T-helper 1 cell treated with Interleukin-12 subunit alpha and Interleukin-12 subunit beta and Interleukin-4 antibody, amounts not matched to agents 30 μg/mL and 1 μg/mL, for 36 hours (primary cell): ENCODE results near the gene OIT3.
"Not testable (repeated sequence)": the region's sequence is repeated elsewhere in the genome, so short reads cannot be mapped to it uniquely, and the experiment has no call there.

Experiments used
- H3K27ac Mint-ChIP-seq: one replicate; pipeline ENCODE4 v1.8.0; 2021; ENCODE audit warnings: mild to moderate bottlenecking, mixed read lengths
- H3K27me3 Mint-ChIP-seq: one replicate; pipeline ENCODE4 v1.8.0; 2021; ENCODE audit warnings: low read depth, mixed read lengths
- H3K36me3 Mint-ChIP-seq: one replicate; pipeline ENCODE4 v1.8.0; 2021; ENCODE audit warnings: low read depth, mixed read lengths
- H3K4me1 Mint-ChIP-seq: one replicate; pipeline ENCODE4 v1.8.0; 2021; ENCODE audit warnings: low read depth, mixed read lengths
- H3K4me3 Mint-ChIP-seq: one replicate; pipeline ENCODE4 v1.8.0; 2021; ENCODE audit warnings: mild to moderate bottlenecking, moderate library complexity, mixed read lengths
- H3K9me3 Mint-ChIP-seq: one replicate; pipeline ENCODE4 v1.8.0; 2021; ENCODE audit warnings: mixed read lengths

Gene OIT3

DNA sequence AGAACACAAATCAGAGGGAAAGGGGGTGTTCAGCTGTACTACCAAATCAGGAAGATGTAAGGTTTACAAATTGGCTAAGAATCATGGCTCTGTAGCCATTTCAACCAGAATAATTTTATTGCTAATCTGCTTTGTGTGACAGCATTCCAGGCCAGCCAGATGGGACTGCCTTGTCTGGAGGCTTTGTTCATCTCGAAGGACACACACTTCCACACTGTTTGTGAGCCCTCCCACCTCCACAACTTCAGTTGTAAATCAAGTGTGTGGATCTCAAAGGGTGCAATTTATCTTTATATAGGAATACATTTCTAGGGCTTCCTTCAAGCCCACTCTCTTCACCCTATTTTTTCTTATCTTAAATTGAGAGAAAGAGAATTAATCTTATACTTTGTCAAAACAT lies 6.9 kb upstream of the OIT3 start:
- H3K36me3 Mint-ChIP-seq: peaks cover 12% of the 10 kb centered on the region
- H3K4me3 Mint-ChIP-seq: no peak overlapping the region
- H3K27me3 Mint-ChIP-seq: no peaks in the 10 kb centered on the region
- H3K4me1 Mint-ChIP-seq: peaks cover 8% of the 10 kb centered on the region
- no peak overlapping the region for H3K27ac Mint-ChIP-seq
- no peaks in the 10 kb centered on the region for H3K9me3 Mint-ChIP-seq

DNA sequence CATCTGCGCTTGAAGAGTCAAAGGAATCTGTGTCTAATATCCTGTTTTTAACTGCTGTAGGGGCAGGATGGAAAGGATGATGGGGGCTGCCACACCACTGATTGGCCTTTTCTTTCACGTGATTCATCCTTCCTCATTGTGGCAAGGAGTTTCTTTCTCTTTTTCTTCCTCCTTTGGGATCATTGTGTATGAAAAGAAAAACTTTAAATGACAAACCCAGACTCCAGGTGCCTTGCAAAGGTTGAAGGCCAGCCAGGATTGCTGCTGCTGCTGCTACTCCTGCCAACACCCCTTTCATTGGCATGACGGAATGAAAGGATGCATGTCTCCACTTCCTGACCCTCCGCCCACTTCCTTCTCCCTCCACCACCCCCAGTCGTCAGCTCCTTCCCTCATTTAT lies 6.5 kb upstream of the OIT3 start:
- Mint-ChIP-seq H3K27me3 (no peaks in the 10 kb centered on the region), H3K4me1 (peaks cover 8% of the 10 kb centered on the region), H3K9me3 (no peaks in the 10 kb centered on the region), H3K4me3 (no peak overlapping the region), H3K27ac (no peak overlapping the region), H3K36me3 (peaks cover 12% of the 10 kb centered on the region)

DNA sequence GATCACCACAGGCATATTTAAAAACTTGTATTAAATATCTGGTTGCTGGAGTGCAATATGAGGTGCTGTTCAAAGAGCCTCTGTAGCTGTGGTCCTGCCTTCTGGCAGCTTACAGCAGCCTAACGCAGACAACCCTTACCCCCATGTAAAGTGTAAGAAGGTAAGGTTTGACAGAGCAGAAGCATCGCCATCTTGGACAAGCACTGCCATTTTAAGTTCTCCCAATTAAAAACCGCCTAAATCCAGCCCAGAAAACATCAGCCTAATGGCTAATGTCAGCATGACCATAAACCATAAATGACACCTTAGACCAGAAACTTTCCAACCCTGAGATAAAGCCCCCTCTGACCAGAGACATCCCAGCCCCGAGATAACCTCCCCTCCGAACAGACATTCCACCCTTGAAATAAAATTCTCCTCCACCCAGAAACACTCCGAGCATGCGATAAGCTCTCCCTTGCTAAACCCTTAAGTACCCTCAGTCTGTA lies 5.3 kb upstream of the OIT3 start:
- no peak overlapping the region for H3K4me3 Mint-ChIP-seq
- no peaks in the 10 kb centered on the region for H3K9me3 Mint-ChIP-seq
- H3K4me1 Mint-ChIP-seq: peaks cover 8% of the 10 kb centered on the region
- no peaks in the 10 kb centered on the region for H3K27me3 Mint-ChIP-seq
- no peak overlapping the region for H3K27ac Mint-ChIP-seq
- peaks cover 12% of the 10 kb centered on the region for H3K36me3 Mint-ChIP-seq

DNA sequence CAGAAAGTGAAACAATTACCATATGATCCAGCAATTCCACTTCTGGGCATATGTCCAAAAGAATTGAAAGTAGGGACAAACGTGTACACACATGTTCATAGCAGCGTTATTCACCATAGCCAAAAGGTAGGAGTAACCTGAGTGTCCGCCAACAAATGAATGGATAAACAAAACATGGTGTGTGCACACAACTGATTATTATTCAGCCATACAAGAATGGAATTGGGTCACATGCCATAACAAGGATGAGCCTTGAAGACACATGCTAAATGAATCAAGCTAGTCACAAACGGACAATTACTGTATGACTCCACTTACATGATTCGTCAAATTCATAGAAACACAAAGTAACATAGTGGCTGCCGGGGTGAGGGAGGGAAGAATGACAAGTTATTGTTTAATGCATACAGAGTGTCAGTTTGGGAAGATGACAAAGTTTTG lies 4.1 kb upstream of the OIT3 start:
- Mint-ChIP-seq H3K9me3 (no peaks in the 10 kb centered on the region), H3K4me1 (peaks cover 8% of the 10 kb centered on the region), H3K27me3 (peaks cover 4% of the 10 kb centered on the region), H3K27ac (no peak overlapping the region), H3K4me3 (no peak overlapping the region), H3K36me3 (peaks cover 10% of the 10 kb centered on the region)

DNA sequence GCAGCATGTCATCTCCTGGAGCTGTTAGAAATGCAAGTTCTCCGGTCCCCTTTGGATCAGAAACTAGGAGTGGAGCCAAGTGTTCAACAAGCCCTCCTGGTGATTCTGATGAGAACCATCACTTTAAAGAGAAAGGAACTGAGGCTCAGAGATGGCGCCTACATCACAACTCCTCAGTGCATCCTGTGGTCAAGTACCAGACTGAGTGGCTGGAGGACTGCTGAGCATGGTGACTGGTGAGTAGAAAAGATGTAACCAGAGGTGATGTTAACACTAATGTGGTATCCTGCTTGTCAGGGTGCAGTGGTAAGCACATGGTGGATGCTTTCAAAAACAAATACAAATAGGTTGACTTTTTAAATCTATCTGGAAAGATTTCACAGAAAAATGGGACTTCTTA lies 3.5 kb upstream of the OIT3 start:
- H3K36me3 Mint-ChIP-seq: peaks cover 10% of the 10 kb centered on the region
- peaks cover 8% of the 10 kb centered on the region for H3K4me1 Mint-ChIP-seq
- no peaks in the 10 kb centered on the region for H3K9me3 Mint-ChIP-seq
- no peak overlapping the region for H3K4me3 Mint-ChIP-seq
- H3K27ac Mint-ChIP-seq: no peak overlapping the region
- H3K27me3 Mint-ChIP-seq: peaks cover 6% of the 10 kb centered on the region

DNA sequence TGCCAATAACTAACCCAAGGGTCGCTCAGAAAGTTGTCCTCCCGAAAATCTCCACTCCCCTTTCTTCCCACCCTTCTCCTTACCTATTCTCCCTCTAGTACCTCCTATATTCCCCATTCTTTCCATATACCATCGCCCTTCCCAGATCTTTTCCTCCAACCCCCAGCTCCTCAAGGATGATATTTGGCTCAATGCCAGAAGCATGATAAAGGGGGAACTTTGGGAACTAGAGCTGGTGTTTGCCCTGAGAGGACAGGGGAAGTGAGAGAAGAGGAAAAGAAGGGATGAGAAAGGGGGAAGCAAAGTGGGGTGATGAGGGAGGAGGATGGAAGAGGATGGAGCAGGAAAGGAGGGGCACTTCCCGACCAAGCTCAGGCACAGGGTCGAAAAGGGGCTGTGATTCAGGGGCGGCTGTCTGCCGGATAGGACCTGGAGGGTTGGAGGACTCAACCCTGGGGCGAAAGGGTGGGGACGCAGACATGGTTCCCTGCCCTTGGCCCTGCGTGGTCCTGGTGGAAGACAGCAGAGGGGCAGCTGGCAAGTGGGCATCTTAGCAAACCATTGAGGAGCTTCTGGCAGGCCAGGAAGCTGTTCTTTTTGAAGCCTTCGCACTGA lies 1.8 kb downstream of the OIT3 start:
- no peak overlapping the region for H3K27ac Mint-ChIP-seq
- no peaks in the 10 kb centered on the region for H3K9me3 Mint-ChIP-seq
- no peak overlapping the region for H3K4me3 Mint-ChIP-seq
- peaks cover 9% of the 10 kb centered on the region for H3K27me3 Mint-ChIP-seq
- H3K36me3 Mint-ChIP-seq: no peaks in the 10 kb centered on the region
- H3K4me1 Mint-ChIP-seq: no peaks in the 10 kb centered on the region

DNA sequence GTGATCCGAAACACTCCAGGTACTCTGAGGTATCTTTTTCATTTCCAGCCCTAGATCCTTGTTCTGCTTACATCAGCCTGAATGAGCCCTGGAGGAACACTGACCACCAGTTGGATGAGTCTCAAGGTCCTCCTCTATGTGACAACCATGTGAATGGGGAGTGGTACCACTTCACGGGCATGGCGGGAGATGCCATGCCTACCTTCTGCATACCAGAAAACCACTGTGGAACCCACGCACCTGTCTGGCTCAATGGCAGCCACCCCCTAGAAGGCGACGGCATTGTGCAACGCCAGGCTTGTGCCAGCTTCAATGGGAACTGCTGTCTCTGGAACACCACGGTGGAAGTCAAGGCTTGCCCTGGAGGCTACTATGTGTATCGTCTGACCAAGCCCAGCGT lies 5.1 kb downstream of the OIT3 start:
- H3K4me1 Mint-ChIP-seq: no peaks in the 10 kb centered on the region
- no peak overlapping the region for H3K4me3 Mint-ChIP-seq
- no peaks in the 10 kb centered on the region for H3K9me3 Mint-ChIP-seq
- no peaks in the 10 kb centered on the region for H3K36me3 Mint-ChIP-seq
- H3K27ac Mint-ChIP-seq: no peak overlapping the region
- H3K27me3 Mint-ChIP-seq: peaks cover 9% of the 10 kb centered on the region

DNA sequence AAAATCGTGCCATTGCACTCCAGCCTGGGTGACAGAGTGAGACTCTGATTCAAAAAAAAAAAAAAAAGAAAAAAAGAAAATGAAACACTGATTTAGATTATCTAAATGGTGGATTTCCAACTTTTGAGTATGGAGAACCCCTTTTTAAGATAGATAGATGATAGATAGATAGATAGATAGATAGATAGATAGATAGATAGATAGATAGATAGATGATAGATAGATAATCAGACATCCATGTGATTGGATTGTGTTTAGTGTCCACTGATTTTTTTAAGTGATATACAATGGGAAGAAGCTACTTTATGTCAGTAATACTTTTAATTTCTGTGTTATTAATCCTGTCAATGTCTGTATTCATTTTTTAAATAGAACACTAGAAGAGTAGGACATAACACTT lies 6.0 kb downstream of the OIT3 start:
- Mint-ChIP-seq H3K4me3 (no peak overlapping the region), H3K27me3 (peaks cover 5% of the 10 kb centered on the region), H3K36me3 (no peaks in the 10 kb centered on the region), H3K4me1 (no peaks in the 10 kb centered on the region), H3K27ac (no peak overlapping the region), H3K9me3 (no peaks in the 10 kb centered on the region)

DNA sequence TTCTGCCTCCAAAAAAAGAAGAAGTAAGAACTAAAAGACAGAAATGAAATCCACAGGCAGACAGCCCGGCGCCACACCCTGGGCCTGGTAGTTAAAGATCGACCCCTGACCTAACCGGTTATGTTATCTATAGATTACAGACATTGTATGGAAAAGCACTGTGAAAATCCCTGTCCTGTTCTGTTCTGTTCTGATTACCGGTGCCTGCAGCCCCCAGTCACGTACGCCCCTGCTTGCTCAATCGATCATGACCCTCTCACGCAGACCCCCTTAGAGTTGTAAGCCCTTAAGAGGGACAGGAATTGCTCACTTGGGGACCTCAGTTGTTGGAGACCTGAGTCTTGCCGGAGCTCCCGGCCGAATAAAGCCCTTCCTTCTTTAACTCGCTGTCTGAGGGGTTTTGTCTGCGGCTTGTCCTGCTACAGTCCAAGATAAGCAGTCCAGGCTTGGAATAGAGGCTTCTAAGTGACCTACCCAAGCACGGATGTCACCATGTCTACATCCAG lies 10.5 kb downstream of the OIT3 start:
- not testable (repeated sequence) for H3K4me1 Mint-ChIP-seq, H3K36me3 Mint-ChIP-seq, H3K4me3 Mint-ChIP-seq, H3K9me3 Mint-ChIP-seq, H3K27me3 Mint-ChIP-seq, H3K27ac Mint-ChIP-seq

DNA sequence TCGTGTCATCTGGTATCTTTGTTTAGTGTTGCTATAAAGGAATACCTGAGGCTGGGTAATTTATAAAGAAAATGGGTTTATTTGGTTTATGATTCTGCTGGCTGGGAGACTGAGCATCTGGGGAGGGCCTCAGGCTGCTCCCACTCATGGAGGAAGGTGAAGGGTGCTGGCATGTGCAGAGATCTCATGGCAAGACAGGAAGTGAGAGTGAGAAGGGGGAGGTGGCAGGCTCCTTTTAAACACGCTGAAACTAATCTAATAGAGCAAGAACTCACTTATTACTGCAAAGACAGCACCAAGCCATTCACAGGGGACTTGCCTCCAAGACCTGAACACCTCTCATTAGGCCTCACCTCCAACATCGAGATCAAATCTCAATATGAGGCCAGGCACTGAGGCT lies 11.3 kb downstream of the OIT3 start:
- Mint-ChIP-seq H3K36me3 (no peaks in the 10 kb centered on the region), H3K9me3 (no peaks in the 10 kb centered on the region), H3K27me3 (no peaks in the 10 kb centered on the region), H3K4me1 (no peaks in the 10 kb centered on the region), H3K4me3 (no peak overlapping the region), H3K27ac (no peak overlapping the region)

DNA sequence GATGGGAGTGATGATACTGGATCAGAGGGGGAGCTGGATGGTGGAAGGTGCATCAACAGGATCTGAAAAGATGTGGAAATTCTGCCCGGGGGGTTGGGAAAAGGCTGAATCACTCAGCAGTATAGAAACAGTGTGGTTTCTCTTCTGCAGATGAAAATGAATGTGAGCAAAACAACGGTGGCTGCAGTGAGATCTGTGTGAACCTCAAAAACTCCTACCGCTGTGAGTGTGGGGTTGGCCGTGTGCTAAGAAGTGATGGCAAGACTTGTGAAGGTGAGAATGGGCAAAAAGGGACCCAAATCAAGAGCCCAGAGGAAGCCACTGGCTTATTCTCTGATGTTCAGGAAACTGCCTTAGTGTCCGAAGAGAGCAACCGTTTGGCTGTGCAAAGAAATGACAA lies 12.9 kb downstream of the OIT3 start:
- Mint-ChIP-seq H3K4me1 (no peaks in the 10 kb centered on the region), H3K27ac (no peak overlapping the region), H3K9me3 (no peaks in the 10 kb centered on the region), H3K27me3 (peaks cover 3% of the 10 kb centered on the region), H3K36me3 (no peaks in the 10 kb centered on the region), H3K4me3 (no peak overlapping the region)

DNA sequence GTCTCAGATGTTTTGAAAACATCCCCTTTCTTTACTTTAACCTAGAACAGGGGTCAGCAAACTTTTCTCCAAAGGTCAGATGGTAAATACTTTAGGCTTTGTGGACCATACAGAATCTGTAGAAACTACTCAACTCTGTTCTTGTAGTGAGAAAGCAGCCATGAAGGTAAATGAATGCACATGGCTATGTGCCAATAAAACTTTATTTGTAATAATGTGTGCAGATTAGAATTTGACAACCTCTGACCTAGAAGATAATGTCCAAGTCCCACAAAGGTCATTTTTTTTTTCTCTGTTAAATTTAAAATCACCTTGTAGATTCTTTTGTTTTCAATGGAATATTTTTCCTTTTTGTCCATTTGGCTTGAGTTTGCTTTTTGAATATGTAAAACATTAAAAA lies 17.2 kb downstream of the OIT3 start:
- Mint-ChIP-seq H3K36me3 (no peaks in the 10 kb centered on the region), H3K27ac (no peak overlapping the region), H3K9me3 (no peaks in the 10 kb centered on the region), H3K27me3 (peaks cover 3% of the 10 kb centered on the region), H3K4me3 (no peak overlapping the region), H3K4me1 (no peaks in the 10 kb centered on the region)

DNA sequence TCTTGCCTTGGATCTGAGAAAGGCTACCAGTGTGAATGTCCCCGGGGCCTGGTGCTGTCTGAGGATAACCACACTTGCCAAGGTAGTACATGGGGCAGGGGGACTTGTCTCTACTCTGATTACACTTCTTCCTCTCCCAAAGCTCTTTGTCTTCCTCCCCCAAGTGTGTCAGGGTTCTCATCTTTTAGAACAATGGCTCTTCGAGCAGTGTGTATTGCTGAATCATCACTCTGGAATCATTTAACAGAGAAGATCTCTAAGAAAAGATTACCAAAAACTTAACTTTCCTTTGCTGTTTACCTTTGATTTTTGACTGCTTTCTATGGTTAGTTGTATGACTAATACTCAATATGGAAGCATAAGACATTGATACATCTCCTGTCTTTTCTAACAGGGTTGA lies 18.2 kb downstream of the OIT3 start:
- no peaks in the 10 kb centered on the region for H3K36me3 Mint-ChIP-seq
- no peak overlapping the region for H3K27ac Mint-ChIP-seq
- no peaks in the 10 kb centered on the region for H3K9me3 Mint-ChIP-seq
- no peak overlapping the region for H3K4me3 Mint-ChIP-seq
- peaks cover 3% of the 10 kb centered on the region for H3K27me3 Mint-ChIP-seq
- no peaks in the 10 kb centered on the region for H3K4me1 Mint-ChIP-seq

DNA sequence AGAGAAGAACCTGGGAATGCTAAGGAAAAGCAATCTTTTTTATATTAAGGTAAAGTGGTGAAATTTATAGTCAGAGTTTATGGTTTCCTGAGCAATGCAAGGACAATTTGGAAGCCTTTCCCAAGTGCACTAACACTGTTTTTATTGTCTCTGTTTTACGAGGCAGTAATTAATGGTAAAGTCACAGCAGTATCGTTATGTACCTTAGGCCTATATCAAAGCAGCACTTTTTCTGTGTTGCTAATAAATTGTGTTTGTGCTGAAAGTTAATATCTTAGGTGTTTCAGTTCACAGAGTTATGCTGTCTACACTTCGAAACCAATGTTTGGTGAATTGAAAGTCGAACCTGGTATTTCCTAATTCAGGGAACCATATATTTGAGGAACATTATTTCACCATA lies 19.2 kb downstream of the OIT3 start:
- Mint-ChIP-seq H3K27ac (no peak overlapping the region), H3K4me3 (no peak overlapping the region), H3K27me3 (peaks cover 5% of the 10 kb centered on the region), H3K36me3 (no peaks in the 10 kb centered on the region), H3K9me3 (no peaks in the 10 kb centered on the region), H3K4me1 (no peaks in the 10 kb centered on the region)

DNA sequence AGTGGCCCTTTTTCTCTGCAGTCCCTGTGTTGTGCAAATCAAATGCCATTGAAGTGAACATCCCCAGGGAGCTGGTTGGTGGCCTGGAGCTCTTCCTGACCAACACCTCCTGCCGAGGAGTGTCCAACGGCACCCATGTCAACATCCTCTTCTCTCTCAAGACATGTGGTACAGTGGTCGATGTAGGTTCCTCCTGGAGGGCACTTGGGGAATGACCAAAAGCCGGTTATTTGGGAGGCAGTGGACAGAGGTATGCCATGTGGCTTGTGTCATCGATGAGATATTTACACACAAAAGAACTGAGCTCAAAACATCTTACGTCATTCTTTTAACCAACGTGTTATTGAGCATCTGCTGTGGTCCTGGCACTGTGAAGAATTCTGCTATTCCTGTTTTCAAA lies 19.7 kb downstream of the OIT3 start:
- H3K9me3 Mint-ChIP-seq: no peaks in the 10 kb centered on the region
- H3K4me3 Mint-ChIP-seq: no peak overlapping the region
- H3K27me3 Mint-ChIP-seq: peaks cover 10% of the 10 kb centered on the region
- H3K27ac Mint-ChIP-seq: no peak overlapping the region
- no peaks in the 10 kb centered on the region for H3K4me1 Mint-ChIP-seq
- no peaks in the 10 kb centered on the region for H3K36me3 Mint-ChIP-seq

DNA sequence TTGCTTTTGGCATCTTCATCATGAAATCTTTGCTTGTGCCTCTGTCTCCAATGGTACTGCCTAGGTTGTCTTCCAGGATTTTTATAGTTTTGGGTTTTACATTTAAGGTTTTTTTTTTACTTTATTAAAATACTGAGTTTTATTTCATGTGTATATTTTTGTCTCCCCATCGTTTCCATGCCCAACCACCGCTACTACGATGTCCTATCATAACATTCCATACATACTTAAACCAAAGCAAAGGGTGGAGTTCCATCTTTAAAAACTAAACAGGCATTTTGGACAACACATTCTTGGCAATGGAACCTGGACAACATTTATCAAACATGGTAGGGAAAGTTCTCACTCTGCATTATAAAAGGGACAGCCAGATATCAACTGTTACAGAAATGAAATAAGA lies 23.7 kb downstream of the OIT3 start:
- H3K27me3 Mint-ChIP-seq: peaks cover 29% of the 10 kb centered on the region
- not testable (repeated sequence) for H3K4me3 Mint-ChIP-seq, H3K27ac Mint-ChIP-seq, H3K4me1 Mint-ChIP-seq, H3K36me3 Mint-ChIP-seq
- peaks cover 11% of the 10 kb centered on the region for H3K9me3 Mint-ChIP-seq
